ENCODE results near the gene HEBP1.
A peak's percentile ranks its signal among the peaks of the same experiment; 100 is the strongest.
"Not testable (repeated sequence)": the region's sequence is repeated elsewhere in the genome, so short reads cannot be mapped to it uniquely, and the experiment has no call there.

HEBP1 gene, protein sequence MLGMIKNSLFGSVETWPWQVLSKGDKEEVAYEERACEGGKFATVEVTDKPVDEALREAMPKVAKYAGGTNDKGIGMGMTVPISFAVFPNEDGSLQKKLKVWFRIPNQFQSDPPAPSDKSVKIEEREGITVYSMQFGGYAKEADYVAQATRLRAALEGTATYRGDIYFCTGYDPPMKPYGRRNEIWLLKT

DNA sequence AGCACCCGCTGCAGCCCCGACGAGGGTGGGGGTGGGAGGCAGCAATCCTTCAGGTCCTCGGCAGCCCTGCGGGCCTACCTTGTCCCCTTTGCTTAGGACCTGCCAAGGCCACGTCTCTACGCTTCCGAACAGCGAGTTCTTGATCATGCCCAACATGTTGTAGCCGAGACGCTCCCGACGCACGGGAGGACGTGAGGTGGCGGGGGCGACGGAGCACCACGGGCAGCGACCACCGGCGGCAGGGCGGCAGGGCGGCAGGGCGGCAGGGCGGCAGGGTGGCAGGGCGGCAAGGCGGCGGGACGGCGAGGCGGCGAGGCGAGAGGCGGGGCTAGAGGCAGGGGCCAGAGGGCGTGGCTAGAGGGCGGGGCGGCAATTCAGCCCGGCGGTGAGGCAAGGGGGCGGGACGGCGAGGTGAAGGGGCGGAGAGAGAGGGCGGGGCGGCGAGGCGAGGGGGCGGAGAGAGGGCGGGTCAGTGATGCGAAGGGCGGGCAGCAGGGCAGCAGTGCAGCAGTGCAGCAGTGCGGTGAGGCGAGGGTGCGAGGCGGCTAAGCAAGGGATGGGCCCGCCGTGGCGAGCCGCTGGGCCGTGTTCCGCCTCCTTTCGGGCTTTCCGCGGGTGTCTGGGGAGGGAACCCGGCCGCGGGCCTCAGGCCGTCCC is at the start of gene HEBP1:
Gene HEBP1 (minus strand): TSS at position 307 of the 657 bp plus-strand sequence. CDS start 151 bp downstream, at position 156.
- peak in 1 of 2 experiments; percentile 35 for DNase-seq

GRCh38 chr12:13049816-13050215 is 49.8 kb upstream of the HEBP1 start:
- no peak for DNase-seq

DNA sequence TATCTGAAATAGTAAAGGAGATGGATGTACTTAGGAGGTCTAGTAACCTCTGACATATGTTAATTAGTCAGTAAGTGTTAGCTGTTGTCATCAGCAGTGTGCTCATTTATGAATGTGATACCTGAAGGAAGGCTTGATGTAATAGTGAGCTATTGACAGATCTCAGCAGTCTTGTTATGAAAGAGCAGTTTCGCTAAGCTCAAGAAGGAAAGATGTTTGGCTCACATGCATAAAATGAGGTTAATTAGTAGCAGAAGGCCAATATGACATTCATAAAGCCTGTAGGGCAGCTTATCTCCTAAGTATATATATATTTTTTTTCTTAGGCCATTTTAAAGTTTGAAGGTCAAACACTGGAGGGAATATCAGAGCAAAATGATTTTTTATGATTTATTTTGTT is 46.9 kb upstream of the HEBP1 start:
- no peak for DNase-seq

- no peak for DNase-seq
Observed at GRCh38 chr12:13045816-13046215, 45.8 kb upstream of the HEBP1 start.

DNA sequence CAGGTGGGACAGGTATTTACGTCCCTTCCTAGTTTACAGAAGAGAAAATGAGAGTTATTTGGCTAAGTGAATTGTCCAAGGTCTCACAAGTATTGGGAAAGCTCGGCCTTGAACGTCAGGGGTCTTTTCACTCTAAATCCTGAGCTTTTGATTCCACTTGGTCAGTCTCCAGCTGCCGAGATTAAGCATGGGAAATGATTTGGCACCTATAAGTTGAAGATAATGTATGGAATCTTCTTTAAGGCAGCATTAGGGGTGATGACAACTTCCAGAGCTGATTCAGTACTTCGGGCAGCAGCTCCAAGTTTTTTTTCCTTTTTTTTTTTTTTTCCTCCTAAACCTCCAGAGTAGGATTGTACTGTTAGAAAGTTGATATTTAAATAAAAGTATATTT is 44.8 kb upstream of the HEBP1 start:
- DNase-seq = no peak

DNA sequence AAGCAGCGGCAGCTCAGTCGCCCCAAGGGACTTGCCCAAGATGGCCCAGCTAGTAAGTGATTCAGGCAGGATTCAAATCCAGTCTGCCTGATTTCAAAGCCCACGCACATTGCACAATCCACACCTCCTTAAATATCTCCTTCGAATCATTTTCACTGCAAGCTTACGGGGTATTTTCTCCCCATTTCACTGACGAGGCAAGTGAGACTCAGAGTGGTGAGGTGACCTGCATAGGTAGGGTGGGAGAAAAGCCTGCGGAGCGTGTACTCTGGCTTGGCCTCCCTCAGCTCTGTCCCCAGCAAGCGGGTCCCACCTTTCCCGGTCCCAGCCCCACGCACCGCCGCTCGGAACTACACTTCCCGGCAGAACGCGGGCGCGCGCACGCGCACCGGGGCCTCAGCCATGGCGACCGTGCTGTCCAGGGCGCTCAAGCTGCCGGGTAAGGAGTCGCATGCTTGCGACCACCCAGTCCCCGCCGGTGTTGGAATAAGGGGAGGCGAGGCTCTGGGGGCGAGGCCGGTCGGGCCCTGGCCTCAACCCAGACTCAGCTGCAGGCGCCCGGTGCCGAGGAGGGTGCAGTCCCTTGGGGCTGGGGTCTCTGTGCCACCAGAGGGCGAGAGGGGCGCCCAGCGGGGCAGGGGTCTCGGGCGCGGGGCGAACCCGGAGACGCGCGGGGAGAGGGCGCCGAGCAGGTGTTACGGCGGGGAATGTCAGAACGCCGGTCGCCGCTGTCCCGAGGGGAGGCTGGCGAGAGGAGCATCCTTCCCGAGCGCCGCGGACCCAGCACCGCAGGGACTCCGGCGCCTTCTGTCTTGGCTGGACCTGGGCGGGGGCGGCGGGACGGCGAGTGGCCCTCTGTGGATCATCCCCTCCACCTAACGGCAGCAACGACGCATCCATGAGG is 44.2 kb upstream of the HEBP1 start, which contains the start of gene FAM234B:
Gene FAM234B (plus strand): TSS at position 380 of the 904 bp plus-strand sequence. CDS start 23 bp downstream, at position 403.
- peak; percentile 4 to 25 for DNase-seq

- no peak for DNase-seq
Observed at GRCh38 chr12:13042666-13043230, 42.7 kb upstream of the HEBP1 start.

DNA sequence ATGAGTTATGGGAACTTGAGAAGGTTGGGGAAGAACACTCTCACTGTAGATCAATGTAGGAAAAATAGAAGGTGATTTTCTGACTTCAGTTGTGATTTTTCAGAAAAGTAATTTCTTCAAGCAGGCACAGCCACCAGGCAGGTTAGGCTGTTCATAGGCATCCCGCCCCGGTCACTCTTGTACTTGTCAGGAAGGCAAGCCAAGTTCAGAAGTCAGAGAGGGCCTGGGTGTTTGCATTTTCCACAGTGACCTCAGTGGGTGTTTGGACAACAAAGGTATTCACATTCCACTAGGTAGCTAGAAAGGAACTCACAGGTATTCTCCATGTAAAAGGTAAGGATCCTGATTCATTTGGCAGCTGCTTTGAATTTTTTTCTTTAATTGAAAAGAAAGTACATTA is 41.2 kb upstream of the HEBP1 start:
- DNase-seq = no peak

DNA sequence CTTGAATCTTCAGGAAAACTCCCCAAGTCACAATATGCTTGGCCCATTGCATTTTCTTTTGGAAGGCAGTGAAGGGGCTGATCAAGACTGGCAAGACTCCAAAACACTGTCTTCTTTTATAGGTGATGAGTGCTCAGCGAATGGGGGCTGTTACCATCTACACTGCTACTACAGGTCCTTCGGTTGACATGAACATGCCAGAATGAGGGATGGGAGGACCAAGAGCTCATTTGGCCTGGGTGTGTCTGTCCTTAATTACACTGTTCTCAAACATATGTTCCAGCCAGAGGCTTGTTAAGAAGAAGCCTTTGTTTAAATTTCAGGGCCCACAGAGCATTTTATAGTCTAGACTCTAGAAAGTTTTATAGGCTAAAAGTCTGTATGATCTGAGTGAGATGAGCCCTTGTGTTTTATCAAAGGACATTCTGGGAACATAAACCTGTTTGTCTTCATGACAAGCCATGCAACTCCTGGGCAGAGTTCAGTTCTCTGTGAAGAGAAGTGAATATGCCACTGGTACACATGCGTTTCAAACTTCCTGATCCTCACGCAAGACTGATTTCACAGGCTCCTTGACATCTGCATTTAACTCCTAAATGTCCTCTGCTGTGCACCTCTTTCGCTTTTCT is 39.4 kb upstream of the HEBP1 start:
- DNase-seq = no peak

DNA sequence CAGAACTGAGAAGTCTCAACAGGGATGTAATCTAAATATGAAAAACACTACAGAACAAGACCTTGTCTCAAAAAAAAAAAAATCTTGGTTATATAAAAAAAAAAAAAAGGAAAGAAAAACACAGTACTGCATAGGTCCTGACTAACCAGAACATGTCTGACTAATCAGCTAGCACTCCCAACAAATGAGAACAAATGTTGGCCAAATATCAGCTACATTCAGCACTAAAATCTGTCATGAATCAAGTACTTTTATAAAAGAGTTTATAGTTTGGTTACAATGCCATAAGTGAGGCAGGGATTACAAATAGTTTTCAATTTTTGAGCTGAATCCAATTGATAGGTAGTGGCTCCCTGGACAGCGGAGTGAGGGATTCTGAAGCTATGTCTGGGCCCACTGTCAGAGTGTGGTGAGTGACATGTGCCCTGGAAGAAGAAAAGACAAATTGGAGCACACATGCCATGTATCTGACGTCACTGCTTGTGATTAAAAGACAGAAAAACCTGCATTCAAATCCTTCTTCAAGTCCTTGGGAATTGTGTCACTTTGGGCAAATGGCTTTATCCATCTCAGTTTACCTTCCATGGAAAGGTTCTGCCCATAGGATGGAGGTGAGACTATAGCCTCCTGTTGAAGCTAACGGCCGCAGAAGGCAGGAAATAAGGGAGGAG is 38.6 kb upstream of the HEBP1 start:
- DNase-seq = no peak

DNA sequence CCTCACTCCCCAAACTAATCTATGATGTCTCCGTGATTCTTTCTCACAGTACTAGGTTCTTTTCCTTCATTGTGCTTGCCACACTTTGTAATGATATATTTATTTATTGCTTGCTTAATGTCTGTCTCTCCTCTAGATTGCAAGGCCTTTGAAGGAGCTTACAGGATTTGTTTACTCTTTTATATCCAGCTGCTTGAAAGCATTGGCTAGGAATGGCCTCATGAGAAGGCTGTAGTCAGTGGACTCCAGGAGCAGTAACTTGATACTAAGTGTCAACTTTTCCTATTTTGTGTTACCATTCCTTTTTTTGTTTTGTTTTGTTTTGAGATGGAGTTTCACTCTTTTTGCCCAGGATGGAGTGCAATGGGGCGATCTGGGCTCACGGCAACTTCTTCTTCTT is 36.8 kb upstream of the HEBP1 start:
- no peak for DNase-seq

GRCh38 chr12:13035335-13035734 is 35.3 kb upstream of the HEBP1 start:
- not testable (repeated sequence) for DNase-seq

- DNase-seq = no peak
Observed at GRCh38 chr12:13033476-13033875, 33.4 kb upstream of the HEBP1 start.

DNA sequence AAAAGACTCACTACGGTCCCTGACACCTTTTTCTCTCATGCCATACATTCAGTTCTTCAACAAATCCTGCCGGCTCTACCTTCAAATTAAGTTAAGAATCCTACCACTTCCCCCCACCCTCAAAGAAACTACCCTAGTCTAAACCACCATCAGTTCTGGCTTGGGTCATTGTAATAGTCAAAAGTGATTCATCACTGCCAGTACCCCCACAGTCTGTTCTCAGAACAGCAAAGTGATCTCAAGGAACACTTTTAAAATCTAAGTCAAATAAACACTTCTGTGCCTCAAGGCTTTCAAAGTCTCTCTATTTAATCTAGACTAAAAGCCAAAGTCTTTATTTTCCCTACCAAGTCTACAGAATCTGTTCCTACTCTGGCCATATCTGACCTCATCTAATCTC is 32.1 kb upstream of the HEBP1 start:
- DNase-seq = no peak

DNA sequence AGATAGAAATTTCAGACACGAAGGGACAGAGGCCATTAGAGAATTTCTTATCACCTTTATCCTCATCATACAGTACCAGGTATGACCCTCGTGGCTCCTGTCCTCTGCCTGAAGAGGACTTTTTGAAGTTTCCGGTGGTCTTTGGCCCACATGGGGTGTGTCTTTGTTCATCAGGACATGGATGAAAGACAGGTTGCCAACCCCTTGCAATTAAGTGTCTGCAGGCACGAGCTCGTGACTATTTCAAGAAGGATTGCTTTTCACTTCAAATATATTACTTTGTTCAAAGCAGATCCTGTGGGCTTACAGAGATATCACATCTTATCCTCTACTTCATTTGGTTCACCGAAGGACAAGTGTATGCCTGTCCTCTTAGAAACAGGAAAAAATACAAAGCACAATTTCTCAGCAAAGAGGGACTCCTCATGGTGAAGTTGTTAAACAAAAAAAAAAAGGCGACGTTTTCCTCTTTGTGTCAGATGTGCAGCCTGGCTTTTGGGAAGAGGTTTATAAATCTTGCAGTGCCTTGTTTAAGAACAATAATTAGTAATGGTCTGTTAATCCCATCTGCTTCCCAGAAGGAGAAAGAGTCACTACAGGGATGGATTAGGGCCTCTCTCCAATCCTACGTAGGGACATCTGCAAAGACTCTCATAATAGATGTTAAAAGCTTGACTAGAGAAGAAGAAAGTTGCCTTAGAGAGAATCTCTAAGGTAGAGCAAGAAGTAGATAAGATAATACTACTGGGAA is 30.7 kb upstream of the HEBP1 start:
- DNase-seq = no peak

GRCh38 chr12:13028825-13029570 is 28.9 kb upstream of the HEBP1 start:
- no peak for DNase-seq

DNA sequence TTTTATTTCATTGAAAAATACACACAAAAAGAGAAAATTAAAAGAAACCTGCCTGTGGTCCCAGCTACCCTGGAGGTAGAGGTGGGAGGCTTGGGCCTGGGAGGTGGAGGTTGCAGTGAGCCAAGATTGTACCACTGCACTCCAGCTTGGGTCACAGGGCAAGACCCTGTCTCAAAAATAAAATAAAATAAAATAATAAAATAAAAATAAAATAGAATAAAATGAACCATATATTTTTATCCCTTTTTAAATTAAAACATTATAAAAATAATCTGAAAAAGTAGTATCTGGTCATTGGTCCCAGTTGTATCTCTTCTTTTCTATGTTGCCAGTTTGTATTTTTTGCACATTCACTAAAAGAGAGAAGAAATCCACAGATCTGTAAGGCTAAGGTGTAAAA is 27.4 kb upstream of the HEBP1 start:
- no peak for DNase-seq

DNA sequence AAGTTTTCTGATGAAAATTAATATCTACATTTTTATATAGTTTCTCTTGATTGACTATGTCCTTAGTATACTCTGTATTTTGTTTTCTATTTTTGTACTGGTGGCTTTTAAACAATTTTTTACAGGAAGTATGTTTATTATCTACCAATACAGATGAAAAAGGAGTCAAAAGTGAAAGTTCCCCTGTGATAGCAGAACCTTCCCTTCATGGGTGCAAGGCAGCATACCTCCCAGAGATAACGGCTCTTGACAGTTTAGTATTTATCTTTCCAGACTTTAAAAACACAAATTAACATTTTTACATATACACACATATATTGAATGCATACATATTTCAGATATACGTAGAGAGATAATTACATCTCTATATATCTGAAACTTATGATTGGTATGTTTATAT is 27.0 kb upstream of the HEBP1 start:
- no peak for DNase-seq

DNA sequence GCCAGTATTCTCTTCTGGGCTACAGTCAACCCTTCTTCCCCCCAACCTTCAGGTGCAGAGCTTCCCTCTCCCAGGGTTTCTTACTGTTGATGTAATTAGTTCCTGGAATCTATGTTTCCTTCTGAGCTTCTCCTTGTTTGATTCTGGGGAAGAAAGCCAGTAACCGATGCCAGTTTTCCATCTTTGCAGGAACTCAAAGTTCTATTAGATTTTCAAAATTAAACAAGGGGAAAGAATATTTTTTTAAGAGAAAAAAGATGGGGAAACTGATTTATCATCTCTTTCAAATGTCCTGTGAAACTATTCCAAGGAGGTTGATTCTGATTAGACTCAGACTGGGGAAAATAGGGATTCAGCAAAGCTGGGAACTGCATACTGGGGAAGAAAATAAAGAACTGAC is 26.2 kb upstream of the HEBP1 start:
- no peak for DNase-seq

- no peak for DNase-seq
Observed at GRCh38 chr12:13024531-13024916, 24.5 kb upstream of the HEBP1 start.

Measured in SHP77 (cell line).